Omental fat pad (tissue), 4 donors: ENCODE measurements around the gene GABRB1. TPM values are rescaled to one million over a fixed set of nuclear protein-coding genes. Genes with fewer than 3 reads are reported as not detected.
A peak's percentile ranks its signal among the peaks of the same experiment; 100 is the strongest.

ENCODE experiments used
- ATAC-seq: fragments of 150-250 bp; one replicate; pipeline ENCODE4 v1.9.1; 2016; ENCODE audit warnings: mild to moderate bottlenecking, moderate library complexity; ENCODE audit not compliant: low FRiP score
- DNase-seq: peaks from one replicate; pipeline ENCODE4 v3.0.0-alpha.2; 2019; ENCODE audit warnings: low spot score
- total RNA-seq, 4 donors: library from RNA; depleted of rRNA; stranded (reverse); fragments of >200 nt; gene quantifications; one replicate each; pipeline ENCODE4 v1.1.0, GENCODE V29; 2016
- TF ChIP-seq, protein P1 (sequence below), 3 donors: fragments of 450-650 bp; IDR thresholded peaks; one replicate each; pipeline ENCODE4 v1.5.1; 2016 to 2017; ENCODE audit warnings: antibody characterized with exemption in 3 of 3, mild to moderate bottlenecking in 3 of 3, moderate library complexity in 2 of 3

Gene GABRB1
- total RNA-seq, 4 donors from 2014 or later = 0.28 TPM; not detected in 3

DNA sequence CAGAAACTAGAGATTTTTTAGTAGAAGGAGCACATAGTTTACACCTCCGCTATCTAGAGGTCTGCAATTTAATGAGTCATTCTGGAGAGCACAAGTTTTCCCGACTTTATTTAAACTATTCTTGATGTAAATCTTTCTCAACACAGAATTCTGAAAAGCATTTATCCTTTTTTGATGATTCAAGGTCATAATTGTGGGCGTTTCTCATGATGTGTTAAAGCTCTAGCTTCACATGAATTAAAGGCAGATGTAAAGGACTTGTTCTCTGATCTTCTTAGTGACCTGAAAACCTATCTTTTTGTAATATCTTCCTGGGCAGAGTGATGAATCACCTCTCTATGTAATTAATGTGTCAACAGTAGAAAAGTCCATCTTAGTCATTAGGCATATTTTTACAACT, 303.3 kb downstream of the GABRB1 start:
- DNase-seq (no peak), ATAC-seq (peak; percentile 44)
- TF ChIP-seq, protein P1, sequence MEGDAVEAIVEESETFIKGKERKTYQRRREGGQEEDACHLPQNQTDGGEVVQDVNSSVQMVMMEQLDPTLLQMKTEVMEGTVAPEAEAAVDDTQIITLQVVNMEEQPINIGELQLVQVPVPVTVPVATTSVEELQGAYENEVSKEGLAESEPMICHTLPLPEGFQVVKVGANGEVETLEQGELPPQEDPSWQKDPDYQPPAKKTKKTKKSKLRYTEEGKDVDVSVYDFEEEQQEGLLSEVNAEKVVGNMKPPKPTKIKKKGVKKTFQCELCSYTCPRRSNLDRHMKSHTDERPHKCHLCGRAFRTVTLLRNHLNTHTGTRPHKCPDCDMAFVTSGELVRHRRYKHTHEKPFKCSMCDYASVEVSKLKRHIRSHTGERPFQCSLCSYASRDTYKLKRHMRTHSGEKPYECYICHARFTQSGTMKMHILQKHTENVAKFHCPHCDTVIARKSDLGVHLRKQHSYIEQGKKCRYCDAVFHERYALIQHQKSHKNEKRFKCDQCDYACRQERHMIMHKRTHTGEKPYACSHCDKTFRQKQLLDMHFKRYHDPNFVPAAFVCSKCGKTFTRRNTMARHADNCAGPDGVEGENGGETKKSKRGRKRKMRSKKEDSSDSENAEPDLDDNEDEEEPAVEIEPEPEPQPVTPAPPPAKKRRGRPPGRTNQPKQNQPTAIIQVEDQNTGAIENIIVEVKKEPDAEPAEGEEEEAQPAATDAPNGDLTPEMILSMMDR (IDR thresholded peaks at IDR 0.05) = no peak

DNA sequence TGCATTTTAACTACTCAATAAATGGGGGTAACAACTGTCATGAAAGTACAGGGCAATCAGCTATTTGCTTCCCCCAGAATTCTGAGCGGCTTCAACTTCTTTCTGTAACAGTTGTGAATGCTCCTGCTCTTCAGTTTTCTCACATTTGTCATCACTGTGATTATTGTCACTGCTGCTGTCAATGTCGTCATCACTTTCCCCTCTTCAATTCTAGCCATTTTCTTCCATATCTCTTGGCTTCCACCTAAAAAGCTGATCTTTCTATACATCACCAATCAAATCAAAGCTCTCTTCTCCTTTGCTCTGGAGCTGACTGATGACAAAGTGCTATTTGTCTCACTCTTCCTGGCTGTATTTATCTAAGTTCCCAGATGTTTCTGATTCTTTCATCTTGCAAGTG, 306.5 kb downstream of the GABRB1 start:
- DNase-seq (no peak), ATAC-seq (no peak)
- TF ChIP-seq, protein P1 (IDR thresholded peaks at IDR 0.05) = no peak

DNA sequence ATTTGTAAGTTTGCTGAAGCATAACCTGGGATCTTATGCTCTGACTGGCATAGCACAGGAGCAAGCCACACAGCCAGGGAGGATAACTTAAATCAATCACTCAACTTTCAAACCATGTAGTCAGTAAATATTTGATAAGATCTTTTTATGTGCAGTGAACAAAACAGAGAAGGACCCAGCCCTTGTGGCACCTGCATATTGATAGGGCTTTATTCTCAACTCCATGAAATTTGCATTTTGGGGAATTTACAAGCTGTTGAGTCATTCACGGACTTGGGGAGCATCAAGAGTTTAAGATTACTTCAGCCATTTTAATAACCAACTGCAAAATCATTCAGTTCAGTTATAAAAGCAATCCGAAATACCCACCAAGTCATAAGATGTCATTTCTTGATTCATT, 309.5 kb downstream of the GABRB1 start:
- ATAC-seq = no peak
- no peak for DNase-seq
- TF ChIP-seq, protein P1 (IDR thresholded peaks at IDR 0.05) = no peak

DNA sequence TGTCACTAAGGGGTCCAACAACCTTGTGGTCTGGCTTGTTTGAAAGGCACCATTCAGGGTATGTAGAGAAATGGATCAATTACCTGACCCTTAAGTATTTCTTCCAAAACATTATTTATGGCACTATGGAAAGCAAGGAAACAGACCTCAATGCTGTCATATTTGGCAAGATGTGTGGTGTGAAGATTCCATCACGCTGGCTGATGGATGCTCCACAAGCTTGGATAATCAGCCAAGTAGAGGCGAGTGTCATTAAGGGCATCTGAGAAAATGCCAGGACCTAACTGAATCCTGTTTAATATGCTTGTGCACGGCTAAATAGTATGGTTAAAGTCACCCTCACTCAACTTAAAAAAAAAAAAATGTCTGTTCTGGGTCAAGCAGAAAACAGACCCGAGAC, 311.4 kb downstream of the GABRB1 start:
- ATAC-seq = no peak

DNA sequence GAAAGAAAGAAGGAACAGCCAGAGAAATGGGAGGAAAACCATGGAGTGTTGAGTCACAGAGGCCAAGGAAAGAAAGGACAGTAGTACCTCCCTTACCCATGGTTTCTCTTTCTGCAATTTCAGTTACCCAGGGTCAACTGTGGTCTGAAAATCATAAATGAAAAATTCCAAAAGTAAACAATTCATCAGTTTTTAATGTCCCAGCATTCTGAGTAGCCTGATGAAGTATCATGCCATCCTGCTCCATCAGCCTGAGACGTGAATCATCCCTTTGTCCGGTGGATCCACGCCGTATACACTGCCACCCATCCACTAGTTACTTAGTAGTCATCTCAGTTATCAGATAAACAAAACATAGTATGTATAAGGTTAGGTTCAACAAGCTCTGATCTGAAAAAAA, 318.0 kb downstream of the GABRB1 start:
- ATAC-seq (no peak), DNase-seq (no peak)
- TF ChIP-seq, protein P1 (IDR thresholded peaks at IDR 0.05) = no peak

More for the DNA sequence above, 311.4 kb downstream of the GABRB1 start:
- DNase-seq = no peak
- TF ChIP-seq, protein P1 (IDR thresholded peaks at IDR 0.05) = no peak

DNA sequence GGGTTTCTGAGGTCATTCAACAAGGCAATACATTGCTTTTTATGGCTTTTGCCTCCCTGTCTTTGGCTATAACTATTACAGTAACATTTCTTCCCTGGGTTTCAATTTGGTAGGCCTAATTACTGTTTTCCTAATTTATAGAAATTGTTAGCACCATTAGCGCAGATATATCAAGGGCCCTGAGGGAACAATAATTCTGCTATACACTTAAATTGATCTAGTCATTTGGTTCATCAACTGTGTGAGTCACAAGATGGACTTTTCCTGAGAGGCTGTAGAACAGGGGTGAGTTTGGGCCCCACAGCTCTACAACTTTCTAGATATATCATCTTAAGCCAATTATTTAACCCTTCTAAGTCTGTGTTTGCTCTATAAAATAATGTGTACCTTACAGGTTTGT, 324.2 kb downstream of the GABRB1 start:
- DNase-seq (no peak), ATAC-seq (no peak)
- TF ChIP-seq, protein P1 (IDR thresholded peaks at IDR 0.05) = no peak

DNA sequence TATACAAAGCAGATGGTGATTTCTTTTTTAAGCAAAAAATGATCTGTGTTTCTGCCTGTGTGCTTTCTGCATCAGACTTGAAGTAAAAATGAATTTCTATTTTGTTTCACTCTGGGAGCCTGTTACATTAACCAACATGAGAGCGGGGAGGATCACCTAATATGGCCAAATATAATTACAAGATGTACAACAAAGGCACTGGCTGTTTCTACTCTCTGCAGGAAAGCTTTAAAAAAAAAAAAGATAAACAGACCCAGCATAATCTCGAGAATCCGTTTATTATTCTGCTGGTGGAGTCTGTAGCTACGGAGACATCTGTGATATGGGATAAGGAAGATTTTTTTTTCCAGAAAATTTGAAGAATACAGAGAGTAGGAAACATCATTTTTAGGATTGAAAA, 328.5 kb downstream of the GABRB1 start:
- no peak for DNase-seq
- ATAC-seq = no peak
- TF ChIP-seq, protein P1 (IDR thresholded peaks at IDR 0.05) = no peak
